ENCODE measurements around the gene PRR13. TPM values are rescaled to one million over a fixed set of nuclear protein-coding genes. Genes with fewer than 3 reads are reported as not detected.

The PRR13 gene
- total and polyA plus RNA-seq, 2 donors (not counting 3 experiments of a cell fraction or from before 2014, with no cell fraction given): 68.9 to 139 TPM

- CTCF ChIA-PET: interaction anchor here (0.9 to 3.6 kb wide), 7 partner anchors 10 to 156 kb away, joined by 3 to 32 read pairs (median 6); no protein-coding TSS in a partner anchor
- peaks cover 2% of the 10 kb centered on the region for H3K79me2 ChIP-seq (ENCODE audit: control insufficient read depth, insufficient read depth, low read length)
- no peak overlapping the region for H2AFZ ChIP-seq (ENCODE audit: low read depth, low read length)
- BruUV-seq (replicated peaks): no TSS peak
- no peak overlapping the region for H3K27ac ChIP-seq (ENCODE audit: insufficient read depth, low read depth, low read length)
- no peak for FAIRE-seq
- no peak overlapping the region for H3K4me3 ChIP-seq (replicated peaks in 1 of 3; ENCODE audit: insufficient read depth in 1 of 3, low read depth in 1 of 3, low read length in 3 of 3)
- no peak overlapping the region for H3K4me2 ChIP-seq (ENCODE audit: insufficient read depth, low read length)
- intact Hi-C loops (cut with micrococcal nuclease) (loop anchor here (2.0 kb wide), 1 partner anchor 26 kb away; no protein-coding TSS in a partner anchor), dilution Hi-C loops (cut with MboI; ENCODE audit: extremely low pct_ligation_motif_present, low sequenced_read_pairs) (no loop called here)
- no peak for DNase-seq (ENCODE audit: low read depth, low spot score)
- POLR2A ChIA-PET: interaction anchor here (1.9 kb wide), 1 partner anchor 18 kb away, joined by 8 read pairs; the partner anchor contains the start of gene TARBP2
- H3K36me3 ChIP-seq (ENCODE audit: control insufficient read depth in 2 of 2, extremely low read depth in 1 of 2, insufficient read depth in 2 of 2, low read length in 2 of 2): peaks cover 28 to 63% of the 10 kb centered on the region in 2 experiments
- H3K27me3 ChIP-seq (ENCODE audit: control insufficient read depth in 2 of 2, insufficient read depth in 2 of 2, low read length in 2 of 2): no peaks in the 10 kb centered on the region
- H3K9me3 ChIP-seq (replicated peaks; ENCODE audit: control insufficient read depth, insufficient read depth, low read length): no peaks in the 10 kb centered on the region
- no peaks in the 10 kb centered on the region for H4K20me1 ChIP-seq (replicated peaks; ENCODE audit: control insufficient read depth, extremely low read depth, insufficient read depth, low read length)
- no peak overlapping the region for H3K9ac ChIP-seq (replicated peaks; ENCODE audit: extremely low read depth, insufficient read depth, low read length)
- no peaks in the 10 kb centered on the region for H3K4me1 ChIP-seq (ENCODE audit: control insufficient read depth, extremely low read depth, insufficient read depth, low read length)
- no peaks in the 10 kb centered on the region for H3K9me1 ChIP-seq (replicated peaks; ENCODE audit: control insufficient read depth, extremely low read depth, insufficient read depth, low read length)
- no peak for TF ChIP-seq POLR2A (IDR thresholded peaks at IDR 0.05; ENCODE audit: low read depth, low read length)
- no peak for TF ChIP-seq POLR2AphosphoS5 (IDR thresholded peaks at IDR 0.05; ENCODE audit: insufficient read depth, low read depth, low read length)
- no peak for TF ChIP-seq JUN (IDR thresholded peaks at IDR 0.05; ENCODE audit: borderline replicate concordance, insufficient read depth, insufficient read length, low read depth)
- no peak for TF ChIP-seq FOS (IDR thresholded peaks at IDR 0.05; ENCODE audit: borderline replicate concordance, insufficient read depth, low read length)
- no peak for TF ChIP-seq EZH2 (IDR thresholded peaks at IDR 0.05; ENCODE audit: borderline replicate concordance, low read depth, low read length, severe bottlenecking)
- no peak for TF ChIP-seq MYC (IDR thresholded peaks at IDR 0.05; ENCODE audit: low read depth, low read length)
- TF ChIP-seq CTCF (IDR thresholded peaks at IDR 0.05; ENCODE audit: extremely low read depth in 1 of 2, insufficient read depth in 1 of 2, low read depth in 1 of 2, low read length in 2 of 2): no peak
- TF ChIP-seq MAX (IDR thresholded peaks at IDR 0.05; ENCODE audit: insufficient read depth, insufficient read length): no peak
- TF ChIP-seq GATA2 (IDR thresholded peaks at IDR 0.05; ENCODE audit: insufficient read depth, insufficient read length, low read depth, low read length): no peak
Observed at GRCh38 chr12:53482626-53483168, 41.2 kb downstream of the PRR13 start.
